Globus pallidus (tissue), 1 donor: ENCODE results near the gene NCOA1.

Source experiments
- DNase-seq: peaks from one replicate; pipeline ENCODE4 v3.0.0-alpha.2; 2015; ENCODE audit warnings: low spot score

NCOA1 gene

GRCh38 chr2:24702800-24703199, 211.7 kb downstream of the NCOA1 start:
- no peak for DNase-seq

- DNase-seq: no peak
Observed at GRCh38 chr2:24704692-24705091, 213.6 kb downstream of the NCOA1 start.

GRCh38 chr2:24707143-24707542, 216.1 kb downstream of the NCOA1 start:
- DNase-seq: peak; percentile 58

- DNase-seq: no peak
Observed at GRCh38 chr2:24708537-24709152, 217.6 kb downstream of the NCOA1 start.

GRCh38 chr2:24710806-24711205, 219.8 kb downstream of the NCOA1 start:
- no peak for DNase-seq

GRCh38 chr2:24711865-24712264, 220.8 kb downstream of the NCOA1 start:
- DNase-seq: no peak

GRCh38 chr2:24712296-24712695, 221.2 kb downstream of the NCOA1 start:
- DNase-seq: no peak

GRCh38 chr2:24717263-24717951, 226.4 kb downstream of the NCOA1 start:
- DNase-seq: no peak

GRCh38 chr2:24720310-24720709, 229.3 kb downstream of the NCOA1 start:
- DNase-seq: no peak

GRCh38 chr2:24721470-24721869, 230.4 kb downstream of the NCOA1 start:
- DNase-seq: peak; percentile 94

- DNase-seq: no peak
Observed at GRCh38 chr2:24722141-24722790, 231.2 kb downstream of the NCOA1 start.

- no peak for DNase-seq
Observed at GRCh38 chr2:24723191-24723590, 232.1 kb downstream of the NCOA1 start.

- no peak for DNase-seq
Observed at GRCh38 chr2:24723665-24724064, 232.6 kb downstream of the NCOA1 start.

GRCh38 chr2:24724111-24724775, 233.2 kb downstream of the NCOA1 start:
- DNase-seq: no peak

GRCh38 chr2:24725956-24726355, 234.9 kb downstream of the NCOA1 start:
- DNase-seq: no peak

GRCh38 chr2:24730481-24730880, 239.4 kb downstream of the NCOA1 start:
- DNase-seq: no peak

- DNase-seq: no peak
Observed at GRCh38 chr2:24731040-24731439, 240.0 kb downstream of the NCOA1 start.

- no peak for DNase-seq
Observed at GRCh38 chr2:24731923-24732322, 240.9 kb downstream of the NCOA1 start.

- DNase-seq: no peak
Observed at GRCh38 chr2:24734741-24735140, 243.7 kb downstream of the NCOA1 start.

- no peak for DNase-seq
Observed at GRCh38 chr2:24739354-24740025, 248.4 kb downstream of the NCOA1 start.

- DNase-seq: no peak
Observed at GRCh38 chr2:24740142-24740541, 249.1 kb downstream of the NCOA1 start.

- DNase-seq: no peak
Observed at GRCh38 chr2:24742730-24743129, 251.7 kb downstream of the NCOA1 start.
